ENCODE results near the gene MCU. TPM values are rescaled to one million over a fixed set of nuclear protein-coding genes. Genes with fewer than 3 reads are reported as not detected.

Gene MCU
- total RNA-seq, result 27.1 and 36.9 TPM in 2 replicates

GRCh38 chr10:72691863-72692743 is at the start of gene MCU:
Gene MCU (plus strand): TSS chr10:72692143. CDS start chr10:72692152, 9 bp downstream.

GRCh38 chr10:72893136-72893798 is 201.3 kb downstream of the MCU start, which contains the start of gene OIT3:
Gene OIT3 (plus strand): TSS chr10:72893739. CDS start chr10:72893799, 60 bp downstream.

Other genes with a start within 250 kb of the MCU start
- gene MICU1, start 66.1 kb upstream of the MCU start, total RNA-seq, result 50.1 and 59.5 TPM in 2 replicates
- gene OIT3, start 201.6 kb downstream of the MCU start, total RNA-seq, result 0.12 and 0.13 TPM in 2 replicates